ENCODE measurements around the gene RPS6KB1.
"Not testable (repeated sequence)": the region's sequence is repeated elsewhere in the genome, so short reads cannot be mapped to it uniquely, and the experiment has no call there.

DNA sequence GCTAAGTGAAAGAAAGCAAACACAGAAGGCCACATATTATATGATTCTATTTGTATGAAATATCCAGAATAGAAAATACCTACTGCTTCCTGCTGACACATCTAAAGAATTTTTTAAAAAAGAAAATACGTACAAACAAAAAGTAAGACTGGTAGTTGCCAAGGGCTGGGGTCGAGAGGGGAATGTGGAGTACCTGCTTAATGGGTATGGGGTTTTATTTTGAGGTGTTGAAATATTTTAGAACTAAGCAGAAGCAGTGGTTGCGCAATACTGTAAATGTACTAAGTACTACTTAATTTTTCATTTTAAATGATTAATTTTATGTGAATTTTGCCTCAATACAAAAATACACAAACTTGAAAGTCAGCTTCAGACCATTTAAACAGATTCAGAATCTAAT, 103.7 kb downstream of the RPS6KB1 start:
- TF ChIP-seq, protein P1, sequence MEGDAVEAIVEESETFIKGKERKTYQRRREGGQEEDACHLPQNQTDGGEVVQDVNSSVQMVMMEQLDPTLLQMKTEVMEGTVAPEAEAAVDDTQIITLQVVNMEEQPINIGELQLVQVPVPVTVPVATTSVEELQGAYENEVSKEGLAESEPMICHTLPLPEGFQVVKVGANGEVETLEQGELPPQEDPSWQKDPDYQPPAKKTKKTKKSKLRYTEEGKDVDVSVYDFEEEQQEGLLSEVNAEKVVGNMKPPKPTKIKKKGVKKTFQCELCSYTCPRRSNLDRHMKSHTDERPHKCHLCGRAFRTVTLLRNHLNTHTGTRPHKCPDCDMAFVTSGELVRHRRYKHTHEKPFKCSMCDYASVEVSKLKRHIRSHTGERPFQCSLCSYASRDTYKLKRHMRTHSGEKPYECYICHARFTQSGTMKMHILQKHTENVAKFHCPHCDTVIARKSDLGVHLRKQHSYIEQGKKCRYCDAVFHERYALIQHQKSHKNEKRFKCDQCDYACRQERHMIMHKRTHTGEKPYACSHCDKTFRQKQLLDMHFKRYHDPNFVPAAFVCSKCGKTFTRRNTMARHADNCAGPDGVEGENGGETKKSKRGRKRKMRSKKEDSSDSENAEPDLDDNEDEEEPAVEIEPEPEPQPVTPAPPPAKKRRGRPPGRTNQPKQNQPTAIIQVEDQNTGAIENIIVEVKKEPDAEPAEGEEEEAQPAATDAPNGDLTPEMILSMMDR (IDR thresholded peaks at IDR 0.05): not testable (repeated sequence)
- TF ChIP-seq POLR2A (IDR thresholded peaks at IDR 0.05): not testable (repeated sequence)
